Measurements from ENCODE around the gene SMPD1.

Gene SMPD1

GRCh38 chr11:6419009-6419631, 28.8 kb downstream of the SMPD1 start, which contains the start of gene APBB1:
TSS of gene APBB1 (minus strand) at chr11:6419094. CDS start at chr11:6411347, 7,747 bp downstream.
- Histone ChIP-seq H3K27ac (ENCODE audit: insufficient read depth in 1 of 2, low read depth in 1 of 2, low read length in 2 of 2, poor library complexity in 1 of 2, severe bottlenecking in 2 of 2) (peak within 1 kb of the TSS in 1 of 2 experiments; percentile 59), H3K4me3 (ENCODE audit: control insufficient read depth in 1 of 7, extremely low read depth in 1 of 7, insufficient read depth in 4 of 7, low read depth in 2 of 7, low read length in 6 of 7) (peak within 1 kb of the TSS; percentile 64 to 92 (median 82)), H3K27me3 (replicated peaks in 2 of 5; ENCODE audit: control insufficient read depth in 4 of 5, insufficient read depth in 5 of 5, low read length in 4 of 5) (peaks cover 0 to 19% (median 1%) of the 10 kb centered on the region in 5 experiments), H3K4me1 (ENCODE audit: control extremely low read depth in 1 of 4, control insufficient read depth in 4 of 4, insufficient read depth in 4 of 4, low read length in 3 of 4) (peaks cover 3 to 18% (median 13%) of the 10 kb centered on the region in 4 experiments), H3K9me3 (ENCODE audit: control extremely low read depth in 1 of 5, control insufficient read depth in 4 of 5, insufficient read depth in 2 of 5, low read depth in 1 of 5, low read length in 4 of 5) (no peaks in the 10 kb centered on the region), H3K36me3 (ENCODE audit: control insufficient read depth in 4 of 4, insufficient read depth in 4 of 4, low read length in 3 of 4) (no peaks in the 10 kb centered on the region)
- DNase-seq, result peak; percentile 46 to 77 (median 72)
- WGBS (ENCODE audit: insufficient coverage), result 0% methylated on average over 62 of the region's 75 CpGs
- POLR2A ChIA-PET, result interaction anchor here (0.9 to 1.4 kb wide), 3 partner anchors 22 to 41 kb away, joined by 3 to 5 read pairs (median 3); partner anchors contain the start of gene SMPD1
- CTCF ChIA-PET, result interaction anchor here (0.8 to 3.2 kb wide), 9 partner anchors 12 to 56 kb away, joined by 3 to 21 read pairs (median 5); partner anchors contain the start of gene HPX

GRCh38 chr11:6420677-6421076, 30.4 kb downstream of the SMPD1 start:
- Histone ChIP-seq H3K27ac (ENCODE audit: insufficient read depth in 1 of 2, low read depth in 1 of 2, low read length in 2 of 2, poor library complexity in 1 of 2, severe bottlenecking in 2 of 2) (no peak overlapping the region), H3K4me3 (ENCODE audit: control insufficient read depth in 1 of 7, extremely low read depth in 1 of 7, insufficient read depth in 4 of 7, low read depth in 2 of 7, low read length in 6 of 7) (no peak overlapping the region), H3K4me1 (ENCODE audit: control extremely low read depth in 1 of 4, control insufficient read depth in 4 of 4, insufficient read depth in 4 of 4, low read length in 3 of 4) (peaks cover 3 to 13% (median 11%) of the 10 kb centered on the region in 4 experiments), H3K9me3 (ENCODE audit: control extremely low read depth in 1 of 5, control insufficient read depth in 4 of 5, insufficient read depth in 2 of 5, low read depth in 1 of 5, low read length in 4 of 5) (no peaks in the 10 kb centered on the region), H3K27me3 (replicated peaks in 2 of 5; ENCODE audit: control insufficient read depth in 4 of 5, insufficient read depth in 5 of 5, low read length in 4 of 5) (peaks cover 0 to 17% (median 2%) of the 10 kb centered on the region in 5 experiments), H3K36me3 (ENCODE audit: control insufficient read depth in 4 of 4, insufficient read depth in 4 of 4, low read length in 3 of 4) (no peaks in the 10 kb centered on the region)
- WGBS (ENCODE audit: insufficient coverage), result 100% methylated on average over 2 of the region's 3 CpGs
- CTCF ChIA-PET, result interaction anchor here (0.6 to 1.4 kb wide), 7 partner anchors 9 to 57 kb away, joined by 3 to 4 read pairs (median 3); partner anchors contain the start of gene SMPD1
- POLR2A ChIA-PET, result no interaction called here
- DNase-seq, result no peak

GRCh38 chr11:6427516-6427915, 37.2 kb downstream of the SMPD1 start:
- POLR2A ChIA-PET, result no interaction called here
- no peaks in the 10 kb centered on the region for H3K4me1 ChIP-seq (ENCODE audit: control extremely low read depth in 1 of 4, control insufficient read depth in 4 of 4, insufficient read depth in 4 of 4, low read length in 3 of 4)

GRCh38 chr11:6431861-6432260, 41.6 kb downstream of the SMPD1 start:
- H3K4me3 ChIP-seq (ENCODE audit: control insufficient read depth in 1 of 7, extremely low read depth in 1 of 7, insufficient read depth in 4 of 7, low read depth in 2 of 7, low read length in 6 of 7), result no peak overlapping the region
- WGBS (ENCODE audit: insufficient coverage), result 100% methylated on average over 3 of the region's 3 CpGs
- no peak for DNase-seq
- H3K9me3 ChIP-seq (ENCODE audit: control extremely low read depth in 1 of 5, control insufficient read depth in 4 of 5, insufficient read depth in 2 of 5, low read depth in 1 of 5, low read length in 4 of 5), result no peaks in the 10 kb centered on the region
- H3K4me1 ChIP-seq (ENCODE audit: control extremely low read depth in 1 of 4, control insufficient read depth in 4 of 4, insufficient read depth in 4 of 4, low read length in 3 of 4), result no peaks in the 10 kb centered on the region
- H3K27ac ChIP-seq (ENCODE audit: insufficient read depth in 1 of 2, low read depth in 1 of 2, low read length in 2 of 2, poor library complexity in 1 of 2, severe bottlenecking in 2 of 2), result no peak overlapping the region
- peaks cover 0 to 4% (median 0%) of the 10 kb centered on the region in 5 experiments for H3K27me3 ChIP-seq (replicated peaks in 2 of 5; ENCODE audit: control insufficient read depth in 4 of 5, insufficient read depth in 5 of 5, low read length in 4 of 5)
- POLR2A ChIA-PET, result no interaction called here
- CTCF ChIA-PET, result interaction anchor here (0.6 to 22.9 kb wide), 3 partner anchors 7 to 262 kb away, joined by 3 to 464 read pairs (median 5); partner anchors contain the start of gene SMPD1
- H3K36me3 ChIP-seq (ENCODE audit: control insufficient read depth in 4 of 4, insufficient read depth in 4 of 4, low read length in 3 of 4), result no peaks in the 10 kb centered on the region

More at GRCh38 chr11:6427516-6427915, 37.2 kb downstream of the SMPD1 start:
- CTCF ChIA-PET, result interaction anchor here (1.4 to 3.1 kb wide), 4 partner anchors 9 to 51 kb away, joined by 3 to 12 read pairs (median 6); no protein-coding TSS in a partner anchor
- H3K27me3 ChIP-seq (replicated peaks in 2 of 5; ENCODE audit: control insufficient read depth in 4 of 5, insufficient read depth in 5 of 5, low read length in 4 of 5), result peaks cover 0 to 6% (median 0%) of the 10 kb centered on the region in 5 experiments
- H3K36me3 ChIP-seq (ENCODE audit: control insufficient read depth in 4 of 4, insufficient read depth in 4 of 4, low read length in 3 of 4), result no peaks in the 10 kb centered on the region
- no peak overlapping the region for H3K27ac ChIP-seq (ENCODE audit: insufficient read depth in 1 of 2, low read depth in 1 of 2, low read length in 2 of 2, poor library complexity in 1 of 2, severe bottlenecking in 2 of 2)
- no peak for DNase-seq
- no peaks in the 10 kb centered on the region for H3K9me3 ChIP-seq (ENCODE audit: control extremely low read depth in 1 of 5, control insufficient read depth in 4 of 5, insufficient read depth in 2 of 5, low read depth in 1 of 5, low read length in 4 of 5)
- H3K4me3 ChIP-seq (ENCODE audit: control insufficient read depth in 1 of 7, extremely low read depth in 1 of 7, insufficient read depth in 4 of 7, low read depth in 2 of 7, low read length in 6 of 7), result no peak overlapping the region

GRCh38 chr11:6433998-6434660, 43.9 kb downstream of the SMPD1 start:
- Histone ChIP-seq H3K4me1 (ENCODE audit: control extremely low read depth in 1 of 4, control insufficient read depth in 4 of 4, insufficient read depth in 4 of 4, low read length in 3 of 4) (peaks cover 0 to 15% (median 9%) of the 10 kb centered on the region in 4 experiments), H3K36me3 (ENCODE audit: control insufficient read depth in 4 of 4, insufficient read depth in 4 of 4, low read length in 3 of 4) (no peaks in the 10 kb centered on the region), H3K9me3 (ENCODE audit: control extremely low read depth in 1 of 5, control insufficient read depth in 4 of 5, insufficient read depth in 2 of 5, low read depth in 1 of 5, low read length in 4 of 5) (no peaks in the 10 kb centered on the region), H3K27ac (ENCODE audit: insufficient read depth in 1 of 2, low read depth in 1 of 2, low read length in 2 of 2, poor library complexity in 1 of 2, severe bottlenecking in 2 of 2) (no peak overlapping the region), H3K27me3 (replicated peaks in 2 of 5; ENCODE audit: control insufficient read depth in 4 of 5, insufficient read depth in 5 of 5, low read length in 4 of 5) (peaks cover 0 to 4% (median 0%) of the 10 kb centered on the region in 5 experiments), H3K4me3 (ENCODE audit: control insufficient read depth in 1 of 7, extremely low read depth in 1 of 7, insufficient read depth in 4 of 7, low read depth in 2 of 7, low read length in 6 of 7) (no peak overlapping the region)
- CTCF ChIA-PET, result interaction anchor here (0.7 to 22.9 kb wide), 6 partner anchors 15 to 128 kb away, joined by 3 to 464 read pairs (median 4); partner anchors contain the start of genes APBB1 and SMPD1
- WGBS (ENCODE audit: insufficient coverage), result 92% methylated on average over 2 of the region's 5 CpGs
- no peak for DNase-seq
- POLR2A ChIA-PET, result interaction anchor here (0.6 kb wide), 1 partner anchor 77 kb away, joined by 3 read pairs; no protein-coding TSS in a partner anchor

GRCh38 chr11:6437423-6437822, 47.1 kb downstream of the SMPD1 start:
- DNase-seq, result no peak
- CTCF ChIA-PET, result interaction anchor here (0.7 to 22.9 kb wide), 5 partner anchors 10 to 53 kb away, joined by 3 to 464 read pairs (median 5); partner anchors contain the start of gene SMPD1
- no peaks in the 10 kb centered on the region for H3K36me3 ChIP-seq (ENCODE audit: control insufficient read depth in 4 of 4, insufficient read depth in 4 of 4, low read length in 3 of 4)
- no peak overlapping the region for H3K4me3 ChIP-seq (ENCODE audit: control insufficient read depth in 1 of 7, extremely low read depth in 1 of 7, insufficient read depth in 4 of 7, low read depth in 2 of 7, low read length in 6 of 7)
- no peaks in the 10 kb centered on the region for H3K9me3 ChIP-seq (ENCODE audit: control extremely low read depth in 1 of 5, control insufficient read depth in 4 of 5, insufficient read depth in 2 of 5, low read depth in 1 of 5, low read length in 4 of 5)
- H3K27me3 ChIP-seq (replicated peaks in 2 of 5; ENCODE audit: control insufficient read depth in 4 of 5, insufficient read depth in 5 of 5, low read length in 4 of 5), result peaks cover 0 to 4% (median 0%) of the 10 kb centered on the region in 5 experiments
- POLR2A ChIA-PET, result no interaction called here
- H3K4me1 ChIP-seq (ENCODE audit: control extremely low read depth in 1 of 4, control insufficient read depth in 4 of 4, insufficient read depth in 4 of 4, low read length in 3 of 4), result peaks cover 0 to 15% (median 9%) of the 10 kb centered on the region in 4 experiments
- WGBS (ENCODE audit: insufficient coverage), result 91% methylated on average over 10 of the region's 12 CpGs
- no peak overlapping the region for H3K27ac ChIP-seq (ENCODE audit: insufficient read depth in 1 of 2, low read depth in 1 of 2, low read length in 2 of 2, poor library complexity in 1 of 2, severe bottlenecking in 2 of 2)
